Thymus (tissue), 11 donors: ENCODE results near the gene PRKG1. TPM values are rescaled to one million over a fixed set of nuclear protein-coding genes. Genes with fewer than 3 reads are reported as not detected.

Source experiments
- DNase-seq, 9 donors: peaks; one replicate each; pipeline ENCODE4 v3.0.0-alpha.2; 2013; ENCODE audit warnings: low spot score in 9 of 9, low read depth in 6 of 9, missing footprints in 1 of 9
- H3K27ac ChIP-seq, 2 donors: one replicate each; pipeline ENCODE4 v1.5.1; 2013; ENCODE audit warnings: control low read depth in 1 of 2, low read depth in 1 of 2, low read length in 1 of 2, mild to moderate bottlenecking in 1 of 2, moderate library complexity in 1 of 2
- H3K27me3 ChIP-seq, 2 donors: one replicate each; pipeline ENCODE4 v1.5.1; 2013; ENCODE audit warnings: low read length in 1 of 2; ENCODE audit not compliant: control insufficient read depth in 2 of 2, insufficient read depth in 1 of 2
- H3K36me3 ChIP-seq, 2 donors: one replicate each; pipeline ENCODE4 v1.5.1; 2013; ENCODE audit warnings: low read length in 1 of 2, mild to moderate bottlenecking in 1 of 2, moderate library complexity in 1 of 2; ENCODE audit not compliant: control insufficient read depth in 2 of 2, insufficient read depth in 2 of 2
- H3K4me1 ChIP-seq, 2 donors: one replicate each; pipeline ENCODE4 v1.5.1; 2013; ENCODE audit warnings: low read length in 2 of 2; ENCODE audit not compliant: control insufficient read depth in 2 of 2, insufficient read depth in 2 of 2
- H3K4me3 ChIP-seq, 2 donors: one replicate each; pipeline ENCODE4 v1.5.1; 2013; ENCODE audit warnings: low read length in 2 of 2, control low read depth in 1 of 2, mild to moderate bottlenecking in 1 of 2
- H3K9me3 ChIP-seq, 2 donors: one replicate each; pipeline ENCODE4 v1.5.1; 2013; ENCODE audit warnings: low read length in 1 of 2, mild to moderate bottlenecking in 1 of 2; ENCODE audit not compliant: control insufficient read depth in 2 of 2, insufficient read depth in 1 of 2
- WGBS: extraction: QIAGEN DNeasy Blood & Tissue Kit; methylation state at CpG from one replicate; pipeline ENCODE4 v1.1.7; 2013; 5-methylcytosine and 5-hydroxymethylcytosine counted together
- polyA plus RNA-seq: library from polyadenylated mRNA; stranded (reverse); fragments of 200-250 nt; gene quantifications from one replicate; pipeline ENCODE4 v1.2.3, GENCODE V29; 2013
- total RNA-seq: library from RNA; stranded (reverse); fragments of 120-200 nt; gene quantifications from one replicate; pipeline ENCODE4 v1.2.4, GENCODE V29; 2013
- donor health status: healthy.

The PRKG1 gene
- total and polyA plus RNA-seq, 2 donors, result 2.5 to 7.4 TPM

DNA sequence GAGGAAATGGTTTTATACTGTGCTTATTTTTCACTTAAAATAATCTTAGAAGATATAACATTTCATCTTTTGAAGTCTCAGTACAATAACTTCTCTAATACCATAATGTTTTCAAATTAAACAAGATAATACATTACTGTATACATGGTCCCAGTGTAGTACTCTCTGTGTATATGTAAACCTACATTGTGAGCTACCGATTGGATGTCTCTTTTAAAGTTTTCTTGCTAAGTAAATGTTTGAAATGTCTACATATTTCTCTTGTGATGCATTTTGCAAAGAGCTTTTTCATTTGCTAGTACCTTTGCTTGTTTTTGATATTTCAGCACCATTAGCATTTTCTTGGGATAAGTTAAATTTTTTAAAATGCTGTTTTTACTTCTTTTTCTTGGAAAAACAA, 94.8 kb downstream of the PRKG1 start:
- Histone ChIP-seq H3K9me3 (no peaks in the 10 kb centered on the region), H3K27ac (no peak overlapping the region), H3K4me3 (no peak overlapping the region), H3K27me3 (no peaks in the 10 kb centered on the region), H3K4me1 (no peaks in the 10 kb centered on the region), H3K36me3 (no peaks in the 10 kb centered on the region)
- WGBS, result 91% methylated on average over 1 of the region's 1 CpG
- no peak for DNase-seq

DNA sequence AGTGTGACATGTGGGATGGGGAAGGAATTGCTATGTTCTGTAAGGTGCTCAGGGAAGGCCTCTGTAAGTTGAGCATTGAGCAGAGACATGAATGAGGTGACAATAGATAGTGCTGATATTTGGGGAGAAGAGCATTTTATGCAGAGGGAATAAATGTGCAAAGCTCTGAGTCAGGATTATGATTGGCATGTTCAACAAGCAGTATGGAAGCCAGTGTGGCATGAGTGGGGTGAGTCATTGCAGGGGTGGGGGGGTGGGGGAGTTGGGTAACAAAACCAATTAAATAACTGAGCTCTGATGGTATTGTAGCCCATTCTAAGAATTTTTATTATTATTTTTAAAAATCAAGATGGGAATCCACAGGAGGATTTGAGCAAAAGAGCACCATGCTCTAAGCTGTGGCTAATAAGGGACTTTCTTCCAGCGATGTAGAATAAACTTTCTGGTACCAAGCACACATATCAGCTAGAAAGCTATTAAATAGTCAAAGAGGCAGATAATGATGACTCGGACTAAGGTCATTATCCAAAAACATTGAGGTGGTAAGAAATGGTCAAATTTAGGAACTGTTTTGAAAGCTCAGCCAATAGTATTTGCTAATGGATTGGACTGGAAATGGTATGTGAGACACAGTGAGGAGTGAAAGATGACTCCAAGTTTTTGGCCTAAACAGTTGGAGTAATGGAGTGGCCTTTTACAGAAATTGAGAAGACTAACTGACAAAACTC, 96.4 kb downstream of the PRKG1 start:
- Histone ChIP-seq H3K27ac (no peak overlapping the region), H3K36me3 (no peaks in the 10 kb centered on the region), H3K9me3 (no peaks in the 10 kb centered on the region), H3K27me3 (no peaks in the 10 kb centered on the region), H3K4me1 (no peaks in the 10 kb centered on the region), H3K4me3 (no peak overlapping the region)
- no peak for DNase-seq
- 92% methylated on average over 2 of the region's 2 CpGs for WGBS

DNA sequence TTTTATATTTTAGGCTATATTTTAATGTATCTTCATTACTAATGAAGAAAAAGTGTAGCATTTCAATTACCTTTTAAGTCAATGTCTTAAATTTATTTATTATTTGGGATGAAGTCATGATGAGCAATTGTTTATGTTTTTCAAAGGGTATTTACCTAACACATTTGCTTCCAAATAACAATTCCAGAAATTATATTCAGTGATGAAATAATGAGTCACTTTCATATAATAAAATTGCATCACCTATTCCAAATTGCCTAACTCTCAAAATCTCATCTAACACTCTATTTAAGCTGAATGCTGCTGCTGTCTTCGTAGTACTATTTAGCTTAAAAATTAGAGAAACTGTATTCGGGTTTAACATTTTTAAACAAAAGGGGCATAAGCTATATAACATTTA, 97.7 kb downstream of the PRKG1 start:
- H3K4me1 ChIP-seq, result no peaks in the 10 kb centered on the region
- H3K27ac ChIP-seq, result no peak overlapping the region
- no peak overlapping the region for H3K4me3 ChIP-seq
- H3K36me3 ChIP-seq, result no peaks in the 10 kb centered on the region
- H3K27me3 ChIP-seq, result no peaks in the 10 kb centered on the region
- no peaks in the 10 kb centered on the region for H3K9me3 ChIP-seq
- no peak for DNase-seq
- 98% methylated on average over 2 of the region's 2 CpGs for WGBS

DNA sequence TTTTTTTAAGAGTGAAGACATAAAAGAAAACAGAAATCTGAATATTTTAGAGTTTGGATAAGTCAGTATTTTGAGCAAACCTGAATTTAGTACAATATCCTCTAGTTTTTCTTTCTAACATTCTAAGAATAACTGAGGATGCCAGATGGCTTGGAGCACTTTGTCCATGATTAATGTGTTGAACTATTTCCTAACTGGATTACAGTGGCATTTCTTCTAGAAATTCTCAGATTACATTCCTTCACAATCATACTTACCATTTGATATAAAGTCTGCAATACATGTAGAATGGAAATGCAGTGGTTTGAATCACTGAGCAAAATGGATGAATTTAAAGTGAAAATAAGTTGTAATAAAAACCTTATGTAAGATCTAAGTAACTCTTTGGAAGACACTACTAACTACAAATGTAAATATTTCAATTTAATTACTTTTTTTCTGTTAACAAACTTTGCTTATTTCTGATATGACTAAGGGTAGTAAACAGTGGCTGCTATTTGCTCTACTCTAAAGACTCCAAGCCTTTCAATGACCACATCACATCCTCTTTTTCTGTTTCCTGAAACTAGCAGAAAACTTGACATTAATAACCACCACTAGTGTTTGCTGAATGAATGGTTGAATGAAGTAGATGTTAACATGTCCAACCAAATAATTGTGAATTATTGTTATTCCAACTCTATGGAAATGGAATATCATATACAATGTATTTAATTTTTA, 102.8 kb downstream of the PRKG1 start:
- Histone ChIP-seq H3K9me3 (no peaks in the 10 kb centered on the region), H3K27me3 (no peaks in the 10 kb centered on the region), H3K4me1 (no peaks in the 10 kb centered on the region), H3K27ac (no peak overlapping the region), H3K36me3 (no peaks in the 10 kb centered on the region), H3K4me3 (no peak overlapping the region)
- no peak for DNase-seq

DNA sequence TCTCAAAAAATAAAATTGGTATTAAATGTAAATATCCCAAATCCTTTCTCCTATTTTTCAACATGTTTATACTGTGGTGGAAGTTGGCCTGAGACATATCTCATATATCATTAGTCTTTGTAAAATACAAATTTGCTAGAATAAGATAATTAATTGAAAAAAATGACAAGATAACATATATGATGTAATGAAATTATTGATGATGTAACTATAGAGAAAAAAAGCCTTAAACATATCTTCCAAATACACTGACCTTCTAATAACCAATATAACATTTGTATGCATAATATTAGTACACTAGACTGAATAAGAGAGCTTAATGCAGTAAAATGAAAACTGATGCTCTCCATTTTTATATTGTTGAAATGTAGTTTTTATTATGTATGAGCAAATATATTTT, 104.3 kb downstream of the PRKG1 start:
- no peaks in the 10 kb centered on the region for H3K36me3 ChIP-seq
- DNase-seq, result no peak
- H3K9me3 ChIP-seq, result no peaks in the 10 kb centered on the region
- H3K4me3 ChIP-seq, result no peak overlapping the region
- H3K27me3 ChIP-seq, result no peaks in the 10 kb centered on the region
- no peaks in the 10 kb centered on the region for H3K4me1 ChIP-seq
- H3K27ac ChIP-seq, result no peak overlapping the region

DNA sequence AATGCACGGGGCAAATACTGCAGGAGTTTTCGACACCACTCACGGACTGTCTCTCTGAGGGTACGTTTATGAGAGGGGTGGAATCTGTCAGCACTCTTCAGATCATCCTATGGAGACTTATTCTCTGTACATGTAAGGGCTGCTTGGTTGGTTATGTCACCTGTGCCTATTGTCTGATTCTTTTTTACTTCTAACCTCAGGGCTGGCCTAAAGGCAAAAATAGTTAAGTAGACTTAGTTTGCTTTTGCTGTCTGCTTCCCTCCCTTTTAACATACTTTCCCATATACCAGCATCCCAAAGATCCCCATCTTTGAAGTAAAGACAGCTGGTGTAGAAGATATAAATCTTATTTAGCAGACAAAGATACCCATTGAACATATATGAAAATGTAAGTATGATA, 105.9 kb downstream of the PRKG1 start:
- 92% methylated on average over 4 of the region's 4 CpGs for WGBS
- H3K27ac ChIP-seq, result no peak overlapping the region

DNA sequence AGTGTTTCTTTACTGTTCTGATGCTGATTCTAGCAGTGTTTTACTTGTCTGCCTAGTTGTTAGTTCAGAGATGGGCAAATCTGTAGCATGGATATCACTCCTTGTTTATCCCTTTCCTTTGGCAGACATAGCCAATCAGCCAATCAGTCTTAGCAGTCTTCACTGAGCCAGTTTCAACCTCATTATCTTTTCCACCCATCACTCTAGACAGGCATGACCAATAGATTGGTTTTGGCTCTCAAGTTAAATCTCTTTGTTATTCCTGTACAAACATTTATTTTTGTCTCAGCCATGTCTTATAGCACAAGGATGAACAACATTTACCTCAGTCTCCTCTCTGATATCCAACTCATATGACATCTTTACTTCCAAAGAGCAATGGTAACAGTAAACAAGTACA, 109.5 kb downstream of the PRKG1 start:
- Histone ChIP-seq H3K9me3 (no peaks in the 10 kb centered on the region), H3K27me3 (no peaks in the 10 kb centered on the region), H3K36me3 (no peaks in the 10 kb centered on the region), H3K4me3 (no peak overlapping the region), H3K4me1 (no peaks in the 10 kb centered on the region), H3K27ac (no peak overlapping the region)
- no peak for DNase-seq

More for the DNA sequence above, 105.9 kb downstream of the PRKG1 start:
- H3K4me1 ChIP-seq, result no peaks in the 10 kb centered on the region
- no peak for DNase-seq
- no peaks in the 10 kb centered on the region for H3K9me3 ChIP-seq
- no peak overlapping the region for H3K4me3 ChIP-seq
- H3K36me3 ChIP-seq, result no peaks in the 10 kb centered on the region
- H3K27me3 ChIP-seq, result no peaks in the 10 kb centered on the region

DNA sequence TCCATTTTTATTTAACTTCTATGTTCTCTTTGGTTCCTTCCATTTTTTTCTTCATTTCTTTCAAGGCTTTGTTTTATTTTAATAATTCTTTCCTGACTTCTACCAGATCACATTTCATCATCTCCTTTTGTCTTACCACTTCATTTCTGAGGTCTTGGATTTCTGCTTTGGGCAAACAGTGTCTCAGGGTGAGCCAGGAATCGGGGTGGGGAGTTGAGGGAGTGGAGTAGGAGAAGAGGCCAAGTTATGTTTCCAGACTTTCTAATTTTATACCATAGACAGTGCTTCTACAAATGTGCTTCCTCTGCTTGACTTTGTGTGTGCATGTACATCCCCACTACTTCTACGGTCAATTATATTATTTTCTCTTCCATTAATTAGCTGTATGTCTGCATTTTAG, 112.1 kb downstream of the PRKG1 start:
- Histone ChIP-seq H3K4me3 (no peak overlapping the region), H3K27me3 (no peaks in the 10 kb centered on the region), H3K36me3 (no peaks in the 10 kb centered on the region), H3K27ac (no peak overlapping the region), H3K9me3 (no peaks in the 10 kb centered on the region), H3K4me1 (no peaks in the 10 kb centered on the region)
- WGBS, result 92% methylated on average over 2 of the region's 2 CpGs
- no peak for DNase-seq

DNA sequence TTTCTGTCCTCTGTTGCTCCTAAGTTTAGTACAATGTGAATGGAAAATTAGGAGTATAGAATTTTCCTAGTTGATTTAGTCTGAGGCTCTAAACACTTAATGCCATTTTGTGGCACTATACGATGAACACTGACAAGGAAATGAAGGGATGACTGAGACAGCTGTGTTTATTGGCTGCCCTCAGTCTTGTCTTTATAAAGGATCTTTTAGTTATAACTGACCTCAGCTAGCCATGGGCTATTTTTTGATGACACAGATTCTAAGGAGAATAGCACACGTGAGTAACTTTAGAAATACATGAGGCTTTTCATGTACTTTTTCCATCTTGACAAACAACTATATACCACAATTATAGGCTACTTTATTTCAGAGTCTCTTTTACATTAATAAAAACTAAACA, 113.7 kb downstream of the PRKG1 start:
- WGBS, result 86% methylated on average over 2 of the region's 2 CpGs
- DNase-seq, result no peak
- H3K36me3 ChIP-seq, result no peaks in the 10 kb centered on the region
- H3K27me3 ChIP-seq, result no peaks in the 10 kb centered on the region
- H3K27ac ChIP-seq, result no peak overlapping the region
- no peaks in the 10 kb centered on the region for H3K4me1 ChIP-seq
- no peak overlapping the region for H3K4me3 ChIP-seq
- H3K9me3 ChIP-seq, result no peaks in the 10 kb centered on the region
